Body of pancreas (tissue), 4 donors: Measurements from ENCODE around the gene PPDPF. TPM values are rescaled to one million over a fixed set of nuclear protein-coding genes. Genes with fewer than 3 reads are reported as not detected.

ENCODE experiments used
- ATAC-seq: fragments of 150-250 bp; one replicate; pipeline ENCODE4 v1.9.1; 2016
- DNase-seq, 4 donors: peaks; one replicate each; pipeline ENCODE4 v3.0.0-alpha.2; 2019
- H3K27ac ChIP-seq, 4 donors: fragments of 200-600 bp; sonication (generic); 1 replicate in 3 of 4; 2 replicates in 1 of 4; pipeline versions ENCODE4 v1.5.1 to v1.6.1; 2016 to 2019; ENCODE audit warnings: mild to moderate bottlenecking in 1 of 4, mixed read lengths in 1 of 4, moderate library complexity in 1 of 4
- H3K27me3 ChIP-seq, 2 donors: fragments of 200-600 bp; sonication (generic); one replicate each; pipeline ENCODE4 v1.6.0; 2016; ENCODE audit warnings: mild to moderate bottlenecking in 1 of 2
- H3K36me3 ChIP-seq, 2 donors: fragments of 200-600 bp; sonication (generic); replicated peaks in 1 of 2; 2 replicates each; pipeline ENCODE4 v1.5.1; 2016; ENCODE audit warnings: low read depth in 2 of 2; ENCODE audit not compliant: insufficient read depth in 1 of 2
- H3K4me1 ChIP-seq: fragments of 200-600 bp; sonication (generic); one replicate; pipeline ENCODE4 v1.6.0; 2016
- H3K4me3 ChIP-seq, 2 donors: fragments of 200-600 bp; sonication (generic); 1 replicate in 1 of 2; 2 replicates in 1 of 2; pipeline ENCODE4 v1.5.1; 2016 to 2019
- H3K9me3 ChIP-seq, 3 donors: fragments of 200-600 bp; sonication (generic); 1 replicate in 2 of 3; 2 replicates in 1 of 3; pipeline ENCODE4 v1.5.1; 2016
- POLR2A ChIP-seq, 3 donors: fragments of 450-650 bp; IDR thresholded peaks; one replicate each; pipeline ENCODE4 v1.6.1; 2016; ENCODE audit warnings: antibody characterized with exemption in 3 of 3, mild to moderate bottlenecking in 2 of 3
- WGBS, 2 donors: methylation state at CpG; one replicate each; pipeline ENCODE4 v1.1.5; 2017; 5-methylcytosine and 5-hydroxymethylcytosine counted together
- intact Hi-C: fragments of 100-400 bp; cut with DNase I; formaldehyde crosslinking; loops from one replicate; pipeline ENCODE4 v1.15.1; 2023
- total RNA-seq, 2 donors: library from RNA; depleted of rRNA; stranded (reverse); fragments of >200 nt; gene quantifications; one replicate each; pipeline ENCODE4 v1.1.0, GENCODE V29; 2016
- TF ChIP-seq, protein P1 (sequence below), 7 experiments: fragments of 450-650 bp in 4 of 7; fragments of 200-600 bp in 3 of 7; sonication (generic) in 3 of 7; IDR thresholded peaks; one replicate each; pipeline ENCODE4 v1.5.1; 2016 to 2019; ENCODE audit warnings: antibody characterized with exemption in 7 of 7

PPDPF gene
- total RNA-seq, 2 donors from 2014 or later = 69.9 to 106 TPM

DNA sequence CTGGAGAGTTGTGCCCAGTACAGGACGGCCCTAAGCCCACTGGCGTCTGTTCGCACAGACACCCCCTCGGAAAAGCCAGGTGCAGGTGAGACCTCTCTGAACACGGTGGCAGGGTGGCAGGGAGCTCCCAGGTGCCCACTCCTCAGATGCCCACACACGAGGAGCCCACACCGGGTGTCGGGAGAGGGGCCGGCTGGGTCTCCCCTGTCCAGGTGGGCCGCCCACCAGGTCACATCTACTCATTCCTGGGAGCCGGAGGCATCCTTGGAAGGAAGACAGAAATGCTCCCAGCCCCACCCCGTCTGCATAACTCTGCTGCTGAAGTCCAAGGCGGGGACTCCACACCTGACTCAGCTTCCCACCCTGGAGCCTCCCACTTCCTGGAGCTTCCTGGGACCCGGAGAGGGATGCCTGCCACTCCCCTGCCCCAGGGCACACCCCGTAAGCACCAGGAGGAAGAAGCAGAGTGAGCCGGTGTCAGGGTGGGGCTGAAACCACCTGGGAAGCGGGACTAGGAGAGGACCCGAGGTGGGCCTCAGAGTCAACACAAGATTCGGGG lies 24.5 kb downstream of the PPDPF start:
- no peak overlapping the region for H3K4me3 ChIP-seq
- H3K4me1 ChIP-seq = no peaks in the 10 kb centered on the region
- 60 to 65% methylated on average over 6 to 18 of the region's 19 CpGs for WGBS, 2 donors
- no peak overlapping the region for H3K27ac ChIP-seq
- peaks cover 0 to 4% of the 10 kb centered on the region in 2 donors for H3K27me3 ChIP-seq
- H3K36me3 ChIP-seq = no peaks in the 10 kb centered on the region
- no peaks in the 10 kb centered on the region for H3K9me3 ChIP-seq
- no peak for DNase-seq
- ATAC-seq = no peak
- intact Hi-C loops = loop anchor here (10.0 kb wide), 1 partner anchor 420 kb away; the partner anchor contains the start of gene ZNF512B
- TF ChIP-seq, protein P1, sequence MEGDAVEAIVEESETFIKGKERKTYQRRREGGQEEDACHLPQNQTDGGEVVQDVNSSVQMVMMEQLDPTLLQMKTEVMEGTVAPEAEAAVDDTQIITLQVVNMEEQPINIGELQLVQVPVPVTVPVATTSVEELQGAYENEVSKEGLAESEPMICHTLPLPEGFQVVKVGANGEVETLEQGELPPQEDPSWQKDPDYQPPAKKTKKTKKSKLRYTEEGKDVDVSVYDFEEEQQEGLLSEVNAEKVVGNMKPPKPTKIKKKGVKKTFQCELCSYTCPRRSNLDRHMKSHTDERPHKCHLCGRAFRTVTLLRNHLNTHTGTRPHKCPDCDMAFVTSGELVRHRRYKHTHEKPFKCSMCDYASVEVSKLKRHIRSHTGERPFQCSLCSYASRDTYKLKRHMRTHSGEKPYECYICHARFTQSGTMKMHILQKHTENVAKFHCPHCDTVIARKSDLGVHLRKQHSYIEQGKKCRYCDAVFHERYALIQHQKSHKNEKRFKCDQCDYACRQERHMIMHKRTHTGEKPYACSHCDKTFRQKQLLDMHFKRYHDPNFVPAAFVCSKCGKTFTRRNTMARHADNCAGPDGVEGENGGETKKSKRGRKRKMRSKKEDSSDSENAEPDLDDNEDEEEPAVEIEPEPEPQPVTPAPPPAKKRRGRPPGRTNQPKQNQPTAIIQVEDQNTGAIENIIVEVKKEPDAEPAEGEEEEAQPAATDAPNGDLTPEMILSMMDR (IDR thresholded peaks at IDR 0.05) = no peak
- no peak for TF ChIP-seq POLR2A (IDR thresholded peaks at IDR 0.05)

DNA sequence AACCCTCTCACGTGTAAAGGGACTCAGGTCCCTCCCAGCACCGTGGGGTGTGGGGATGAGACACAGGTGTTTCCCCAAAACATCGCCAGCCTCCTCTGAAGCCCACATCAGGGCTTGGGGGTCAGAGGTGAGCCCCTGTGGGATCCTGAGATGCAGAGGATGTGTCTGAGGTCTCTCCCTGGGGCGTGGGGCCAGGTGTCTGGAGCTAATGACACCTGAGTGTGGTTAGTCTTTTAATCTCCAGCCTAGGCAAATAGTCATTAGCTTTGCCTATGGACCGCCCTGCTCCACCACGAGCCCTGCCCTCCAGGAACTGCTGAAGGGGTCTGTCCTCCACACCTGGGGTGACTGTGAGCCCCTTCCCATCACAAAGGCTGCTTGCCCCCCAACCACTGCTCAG lies 25.2 kb downstream of the PPDPF start:
- ATAC-seq (no peak), DNase-seq (no peak)
- no peak overlapping the region for H3K4me3 ChIP-seq
- H3K9me3 ChIP-seq = no peaks in the 10 kb centered on the region
- 42 to 54% methylated on average over 6 of the region's 6 CpGs for WGBS, 2 donors
- intact Hi-C loops = loop anchor here (10.0 kb wide), 1 partner anchor 419 kb away; the partner anchor contains the start of gene ZNF512B
- no peak for TF ChIP-seq POLR2A (IDR thresholded peaks at IDR 0.05)
- TF ChIP-seq, protein P1 (IDR thresholded peaks at IDR 0.05) = no peak
- H3K36me3 ChIP-seq = no peaks in the 10 kb centered on the region
- peaks cover 0 to 4% of the 10 kb centered on the region in 2 donors for H3K27me3 ChIP-seq
- H3K4me1 ChIP-seq = no peaks in the 10 kb centered on the region
- no peak overlapping the region for H3K27ac ChIP-seq

DNA sequence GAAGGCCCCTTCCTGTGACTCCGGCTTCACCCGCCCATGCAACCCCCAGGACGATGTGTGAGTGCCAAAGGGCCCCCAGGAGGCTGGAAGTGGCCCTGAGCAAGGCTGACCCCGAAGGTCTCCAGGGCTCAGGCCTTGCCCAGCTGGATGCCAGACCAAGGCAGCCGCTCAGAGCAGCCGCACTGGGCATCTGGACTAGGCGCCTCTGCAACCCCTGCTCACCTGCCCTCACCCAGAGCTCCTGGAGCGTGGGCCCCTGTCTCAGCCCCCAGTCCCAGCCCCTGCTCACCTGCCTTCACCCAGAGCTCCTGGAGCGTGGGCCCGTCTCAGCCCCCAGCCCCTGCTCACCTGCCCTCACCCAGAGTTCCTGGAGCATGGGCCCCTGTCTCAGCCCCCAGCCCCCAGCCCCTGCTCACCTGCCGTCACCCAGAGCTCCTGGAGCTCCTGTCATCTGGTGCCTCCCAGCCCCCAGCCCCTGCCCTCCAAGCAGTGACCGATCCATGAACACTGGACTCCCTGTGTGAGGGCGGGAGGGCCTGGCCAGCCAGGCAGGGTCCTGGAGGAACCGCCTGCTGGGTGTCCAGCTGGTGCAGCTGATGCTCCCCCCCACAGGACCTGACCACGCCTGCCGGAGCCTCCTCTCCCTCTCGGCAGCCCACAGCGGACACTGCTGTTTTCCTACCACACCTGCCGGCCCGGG lies 25.8 kb downstream of the PPDPF start:
- Histone ChIP-seq H3K4me3 (no peak overlapping the region), H3K27me3 (peaks cover 0 to 4% of the 10 kb centered on the region in 2 donors), H3K4me1 (no peaks in the 10 kb centered on the region), H3K27ac (no peak overlapping the region), H3K36me3 (no peaks in the 10 kb centered on the region), H3K9me3 (no peaks in the 10 kb centered on the region)
- no peak for DNase-seq
- no peak for ATAC-seq
- TF ChIP-seq, protein P1 (IDR thresholded peaks at IDR 0.05) = no peak
- no peak for TF ChIP-seq POLR2A (IDR thresholded peaks at IDR 0.05)
- 70 to 78% methylated on average over 13 to 19 of the region's 20 CpGs for WGBS, 2 donors
- intact Hi-C loops = loop anchor here (10.0 kb wide), 1 partner anchor 418 kb away; the partner anchor contains the start of gene ZNF512B

DNA sequence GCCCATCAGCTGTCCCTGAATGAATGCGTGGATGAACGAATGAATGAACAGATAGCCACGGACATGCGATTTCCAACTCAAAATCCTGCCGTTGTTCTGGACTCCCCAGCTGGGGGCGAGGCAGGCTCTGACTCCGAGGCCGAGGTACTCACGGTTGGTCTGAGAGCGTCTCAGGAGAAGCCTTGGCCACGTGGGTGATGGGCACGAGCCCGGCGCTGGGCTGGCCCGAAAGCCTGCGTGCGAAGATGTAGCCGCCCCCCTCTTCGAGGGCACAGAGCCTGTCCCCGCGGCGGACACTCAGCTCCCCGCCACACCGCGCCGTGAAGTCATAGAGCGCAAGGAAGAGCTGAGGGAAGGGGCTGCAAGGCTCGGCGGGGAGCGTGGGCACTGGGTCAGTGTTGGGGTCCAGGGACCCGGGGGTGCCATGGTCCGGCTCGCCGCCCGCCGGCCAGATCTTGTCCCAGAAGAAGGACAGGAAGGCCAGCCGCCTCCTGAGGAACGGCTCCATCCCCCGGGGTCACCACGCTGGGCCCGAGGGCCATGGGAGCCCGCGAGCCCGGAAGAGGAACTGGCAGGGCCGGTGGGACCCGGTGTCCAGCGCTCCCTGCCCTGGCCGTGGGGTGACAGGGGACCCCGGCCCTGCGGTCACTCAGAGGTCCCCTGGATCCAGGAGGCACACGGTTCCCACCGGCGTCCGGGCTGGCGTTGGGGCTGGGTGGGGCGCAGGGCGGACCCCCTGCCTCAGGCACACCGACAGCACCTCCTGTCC lies 26.6 kb downstream of the PPDPF start:
- Histone ChIP-seq H3K27me3 (peaks cover 0 to 4% of the 10 kb centered on the region in 2 donors), H3K36me3 (no peaks in the 10 kb centered on the region), H3K4me1 (no peaks in the 10 kb centered on the region), H3K27ac (no peak overlapping the region), H3K9me3 (no peaks in the 10 kb centered on the region), H3K4me3 (no peak overlapping the region)
- TF ChIP-seq POLR2A (IDR thresholded peaks at IDR 0.05) = no peak
- TF ChIP-seq, protein P1 (IDR thresholded peaks at IDR 0.05) = no peak
- intact Hi-C loops = loop anchor here (10.0 kb wide), 1 partner anchor 418 kb away; the partner anchor contains the start of gene ZNF512B
- DNase-seq (no peak), ATAC-seq (no peak)
- 51 to 55% methylated on average over 44 to 53 of the region's 58 CpGs for WGBS, 2 donors
